ENCODE results near the gene CAGE1.

- TF ChIP-seq, protein P1, sequence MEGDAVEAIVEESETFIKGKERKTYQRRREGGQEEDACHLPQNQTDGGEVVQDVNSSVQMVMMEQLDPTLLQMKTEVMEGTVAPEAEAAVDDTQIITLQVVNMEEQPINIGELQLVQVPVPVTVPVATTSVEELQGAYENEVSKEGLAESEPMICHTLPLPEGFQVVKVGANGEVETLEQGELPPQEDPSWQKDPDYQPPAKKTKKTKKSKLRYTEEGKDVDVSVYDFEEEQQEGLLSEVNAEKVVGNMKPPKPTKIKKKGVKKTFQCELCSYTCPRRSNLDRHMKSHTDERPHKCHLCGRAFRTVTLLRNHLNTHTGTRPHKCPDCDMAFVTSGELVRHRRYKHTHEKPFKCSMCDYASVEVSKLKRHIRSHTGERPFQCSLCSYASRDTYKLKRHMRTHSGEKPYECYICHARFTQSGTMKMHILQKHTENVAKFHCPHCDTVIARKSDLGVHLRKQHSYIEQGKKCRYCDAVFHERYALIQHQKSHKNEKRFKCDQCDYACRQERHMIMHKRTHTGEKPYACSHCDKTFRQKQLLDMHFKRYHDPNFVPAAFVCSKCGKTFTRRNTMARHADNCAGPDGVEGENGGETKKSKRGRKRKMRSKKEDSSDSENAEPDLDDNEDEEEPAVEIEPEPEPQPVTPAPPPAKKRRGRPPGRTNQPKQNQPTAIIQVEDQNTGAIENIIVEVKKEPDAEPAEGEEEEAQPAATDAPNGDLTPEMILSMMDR (IDR thresholded peaks at IDR 0.05; ENCODE audit: extremely low read depth in 1 of 2, insufficient read depth in 1 of 2, low read depth in 1 of 2, low read length in 2 of 2) = no peak
- TF ChIP-seq POLR2A (IDR thresholded peaks at IDR 0.05; ENCODE audit: low read depth, low read length) = no peak
- TF ChIP-seq MYC (IDR thresholded peaks at IDR 0.05; ENCODE audit: low read depth, low read length) = no peak
- TF ChIP-seq POLR2AphosphoS5 (IDR thresholded peaks at IDR 0.05; ENCODE audit: insufficient read depth, low read depth, low read length) = no peak
- TF ChIP-seq GATA2 (IDR thresholded peaks at IDR 0.05; ENCODE audit: insufficient read depth, insufficient read length, low read depth, low read length) = no peak
- TF ChIP-seq EZH2 (IDR thresholded peaks at IDR 0.05; ENCODE audit: borderline replicate concordance, low read depth, low read length, severe bottlenecking) = no peak
- no peak for TF ChIP-seq FOS (IDR thresholded peaks at IDR 0.05; ENCODE audit: borderline replicate concordance, insufficient read depth, low read length)
These were observed 810 bp upstream of the CAGE1 start for GRCh38 chr6:7390226-7390878.

Data from endothelial cell of umbilical vein (primary cell).